Measurements from ENCODE around the gene SUSD1. TPM values are rescaled to one million over a fixed set of nuclear protein-coding genes. Genes with fewer than 3 reads are reported as not detected.

SUSD1 gene
- total RNA-seq, 4 donors from 2014 or later, result 22.7 to 83.0 (median 24.7) TPM

GRCh38 chr9:112207451-112207850 lies 32.4 kb upstream of the SUSD1 start:
- in situ Hi-C loops (cut with MboI; ENCODE audit: low pct_ligation_motif_present in 1 of 4, low pct_unique_long_range_greater_than_20kb in 1 of 4, low sequenced_read_pairs in 3 of 4), result no loop called here
- intact Hi-C loops (cut with DNase I; ENCODE audit: low total_unique reads), result no loop called here
- 100% methylated on average over 1 of the region's 1 CpG for WGBS, 2 donors (ENCODE audit: low coverage in 1 of 2)
- Histone ChIP-seq H3K36me3 (peaks cover 0 to 38% (median 0%) of the 10 kb centered on the region in 4 donors), H3K4me3 (no peak overlapping the region), H3K27ac (no peak overlapping the region), H3K27me3 (no peaks in the 10 kb centered on the region), H3K9me3 (peaks cover 4 to 10% of the 10 kb centered on the region in 2 donors), H3K4me1 (no peaks in the 10 kb centered on the region)
- TF ChIP-seq POLR2AphosphoS5 (IDR thresholded peaks at IDR 0.05) (no peak), EP300 (IDR thresholded peaks at IDR 0.05; ENCODE audit: low read depth) (no peak), POLR2A (IDR thresholded peaks at IDR 0.05) (no peak)
- TF ChIP-seq, protein P1, sequence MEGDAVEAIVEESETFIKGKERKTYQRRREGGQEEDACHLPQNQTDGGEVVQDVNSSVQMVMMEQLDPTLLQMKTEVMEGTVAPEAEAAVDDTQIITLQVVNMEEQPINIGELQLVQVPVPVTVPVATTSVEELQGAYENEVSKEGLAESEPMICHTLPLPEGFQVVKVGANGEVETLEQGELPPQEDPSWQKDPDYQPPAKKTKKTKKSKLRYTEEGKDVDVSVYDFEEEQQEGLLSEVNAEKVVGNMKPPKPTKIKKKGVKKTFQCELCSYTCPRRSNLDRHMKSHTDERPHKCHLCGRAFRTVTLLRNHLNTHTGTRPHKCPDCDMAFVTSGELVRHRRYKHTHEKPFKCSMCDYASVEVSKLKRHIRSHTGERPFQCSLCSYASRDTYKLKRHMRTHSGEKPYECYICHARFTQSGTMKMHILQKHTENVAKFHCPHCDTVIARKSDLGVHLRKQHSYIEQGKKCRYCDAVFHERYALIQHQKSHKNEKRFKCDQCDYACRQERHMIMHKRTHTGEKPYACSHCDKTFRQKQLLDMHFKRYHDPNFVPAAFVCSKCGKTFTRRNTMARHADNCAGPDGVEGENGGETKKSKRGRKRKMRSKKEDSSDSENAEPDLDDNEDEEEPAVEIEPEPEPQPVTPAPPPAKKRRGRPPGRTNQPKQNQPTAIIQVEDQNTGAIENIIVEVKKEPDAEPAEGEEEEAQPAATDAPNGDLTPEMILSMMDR (IDR thresholded peaks at IDR 0.05), result no peak
- DNase-seq, result no peak

DNA sequence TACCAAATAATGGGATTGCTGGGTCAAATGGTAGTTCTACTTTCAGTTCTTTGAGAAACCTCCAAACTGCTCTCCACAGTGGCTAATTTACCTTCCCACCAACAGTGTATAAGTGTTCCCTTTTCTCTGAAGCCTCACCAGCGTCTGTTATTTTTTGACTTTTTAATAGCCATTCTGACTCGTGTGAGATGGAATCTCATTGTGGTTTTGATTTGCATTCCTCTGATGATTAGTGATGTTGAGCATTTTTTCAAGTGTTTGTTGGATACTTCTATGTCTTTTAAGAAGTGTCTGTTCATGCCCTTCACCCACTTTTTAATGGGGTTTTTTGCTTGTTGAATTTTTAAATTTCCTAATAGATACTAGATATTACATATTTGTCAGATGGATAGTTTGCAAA lies 28.4 kb upstream of the SUSD1 start:
- peaks cover 4 to 10% of the 10 kb centered on the region in 2 donors for H3K9me3 ChIP-seq
- in situ Hi-C loops (cut with MboI; ENCODE audit: low pct_ligation_motif_present in 1 of 4, low pct_unique_long_range_greater_than_20kb in 1 of 4, low sequenced_read_pairs in 3 of 4), result no loop called here
- no peak overlapping the region for H3K27ac ChIP-seq
- no peaks in the 10 kb centered on the region for H3K27me3 ChIP-seq
- TF ChIP-seq POLR2A (IDR thresholded peaks at IDR 0.05) (no peak), EP300 (IDR thresholded peaks at IDR 0.05; ENCODE audit: low read depth) (no peak), POLR2AphosphoS5 (IDR thresholded peaks at IDR 0.05) (no peak)
- peaks cover 0 to 13% (median 0%) of the 10 kb centered on the region in 4 donors for H3K36me3 ChIP-seq
- H3K4me3 ChIP-seq, result no peak overlapping the region
- H3K4me1 ChIP-seq, result peaks cover 0 to 5% (median 1%) of the 10 kb centered on the region in 4 donors
- intact Hi-C loops (cut with DNase I; ENCODE audit: low total_unique reads), result no loop called here
- DNase-seq, result no peak
- WGBS, 2 donors (ENCODE audit: low coverage in 1 of 2), result 75 to 78% methylated on average over 1 to 2 of the region's 2 CpGs

DNA sequence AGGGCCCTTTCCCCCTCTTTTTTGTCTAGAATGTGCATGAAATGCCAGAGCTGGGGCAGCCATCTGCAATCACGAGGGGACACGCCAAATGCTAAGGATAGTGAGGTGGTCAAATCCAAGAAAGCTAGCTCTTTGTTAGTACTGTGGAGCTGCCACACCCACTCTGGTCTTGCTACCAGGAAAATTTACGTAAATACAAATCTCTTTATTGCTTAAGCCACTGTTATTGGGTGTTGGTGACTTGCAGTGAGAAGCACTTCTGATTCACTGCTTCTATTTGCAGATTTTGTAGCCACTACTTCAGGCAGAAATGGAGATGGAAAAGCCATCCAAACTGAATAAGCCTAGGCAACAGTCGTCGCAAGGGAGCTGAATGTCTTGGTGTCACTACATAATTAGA lies 25.6 kb upstream of the SUSD1 start:
- Histone ChIP-seq H3K27me3 (no peaks in the 10 kb centered on the region), H3K4me3 (no peak overlapping the region), H3K36me3 (no peaks in the 10 kb centered on the region), H3K27ac (no peak overlapping the region), H3K9me3 (no peaks in the 10 kb centered on the region), H3K4me1 (peaks cover 0 to 5% (median 3%) of the 10 kb centered on the region in 4 donors)
- no peak for DNase-seq
- intact Hi-C loops (cut with DNase I; ENCODE audit: low total_unique reads) (no loop called here), in situ Hi-C loops (cut with MboI; ENCODE audit: low pct_ligation_motif_present in 1 of 4, low pct_unique_long_range_greater_than_20kb in 1 of 4, low sequenced_read_pairs in 3 of 4) (no loop called here)
- TF ChIP-seq POLR2A (IDR thresholded peaks at IDR 0.05) (no peak), EP300 (IDR thresholded peaks at IDR 0.05; ENCODE audit: low read depth) (no peak), POLR2AphosphoS5 (IDR thresholded peaks at IDR 0.05) (no peak)
- TF ChIP-seq, protein P1 (IDR thresholded peaks at IDR 0.05), result no peak
- whole genome bisulfite sequencing, 2 donors (ENCODE audit: low coverage in 1 of 2), result 77 to 83% methylated on average over 2 to 5 of the region's 5 CpGs

DNA sequence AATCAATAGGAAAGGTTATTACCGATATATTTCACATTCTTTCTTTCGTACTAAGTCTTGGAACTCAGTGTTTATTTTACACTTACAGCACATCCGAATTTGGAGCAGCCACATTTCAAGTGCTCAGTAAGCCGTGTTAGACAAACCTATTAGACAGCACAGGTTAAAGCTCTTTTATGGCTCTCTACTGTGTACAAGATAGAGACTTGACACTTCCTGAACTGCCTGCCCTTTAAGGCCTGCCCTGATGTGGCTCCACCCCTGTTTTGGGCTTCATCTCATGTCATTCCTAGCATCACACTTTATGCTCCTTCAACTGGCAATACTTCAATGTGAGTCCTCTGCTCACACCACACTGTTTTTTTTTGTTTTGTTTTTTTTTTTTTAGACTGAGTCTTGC lies 23.5 kb upstream of the SUSD1 start:
- Histone ChIP-seq H3K27me3 (no peaks in the 10 kb centered on the region), H3K36me3 (no peaks in the 10 kb centered on the region), H3K27ac (no peak overlapping the region), H3K9me3 (no peaks in the 10 kb centered on the region), H3K4me1 (peaks cover 0 to 5% (median 3%) of the 10 kb centered on the region in 4 donors), H3K4me3 (no peak overlapping the region)
- TF ChIP-seq, protein P1 (IDR thresholded peaks at IDR 0.05), result no peak
- TF ChIP-seq POLR2A (IDR thresholded peaks at IDR 0.05) (no peak), EP300 (IDR thresholded peaks at IDR 0.05; ENCODE audit: low read depth) (no peak), POLR2AphosphoS5 (IDR thresholded peaks at IDR 0.05) (no peak)
- in situ Hi-C loops (cut with MboI; ENCODE audit: low pct_ligation_motif_present in 1 of 4, low pct_unique_long_range_greater_than_20kb in 1 of 4, low sequenced_read_pairs in 3 of 4) (no loop called here), intact Hi-C loops (cut with DNase I; ENCODE audit: low total_unique reads) (no loop called here)
- peak; percentile 29 for DNase-seq
- WGBS, 2 donors (ENCODE audit: low coverage in 1 of 2), result 34 to 49% methylated on average over 4 of the region's 4 CpGs

- no peaks in the 10 kb centered on the region for H3K9me3 ChIP-seq
- intact Hi-C loops (cut with DNase I; ENCODE audit: low total_unique reads), result no loop called here
- WGBS, 2 donors (ENCODE audit: low coverage in 1 of 2), result 86 to 91% methylated on average over 3 to 4 of the region's 4 CpGs
- no peak overlapping the region for H3K4me3 ChIP-seq
- H3K27ac ChIP-seq, result no peak overlapping the region
- H3K4me1 ChIP-seq, result peaks cover 0 to 3% (median 0%) of the 10 kb centered on the region in 4 donors
- in situ Hi-C loops (cut with MboI; ENCODE audit: low pct_ligation_motif_present in 1 of 4, low pct_unique_long_range_greater_than_20kb in 1 of 4, low sequenced_read_pairs in 3 of 4), result no loop called here
- DNase-seq, result no peak
- H3K36me3 ChIP-seq, result no peaks in the 10 kb centered on the region
- no peaks in the 10 kb centered on the region for H3K27me3 ChIP-seq
- TF ChIP-seq POLR2AphosphoS5 (IDR thresholded peaks at IDR 0.05) (no peak), EP300 (IDR thresholded peaks at IDR 0.05; ENCODE audit: low read depth) (no peak), POLR2A (IDR thresholded peaks at IDR 0.05) (no peak)
- TF ChIP-seq, protein P1 (IDR thresholded peaks at IDR 0.05), result no peak
Measured at GRCh38 chr9:112194969-112195431, 19.9 kb upstream of the SUSD1 start.

All from transverse colon (tissue), 4 donors.